NK-92 treated with Interleukin-12 subunit alpha and Interleukin-12 subunit beta, amount 100 ng/mL, for 24 hours (cell line): Measurements from ENCODE around the gene RBFOX2.

Source experiments
- DNase-seq: peaks from one replicate; lab custom pipeline; 2025; lab: John Stamatoyannopoulos, UW

The RBFOX2 gene

DNA sequence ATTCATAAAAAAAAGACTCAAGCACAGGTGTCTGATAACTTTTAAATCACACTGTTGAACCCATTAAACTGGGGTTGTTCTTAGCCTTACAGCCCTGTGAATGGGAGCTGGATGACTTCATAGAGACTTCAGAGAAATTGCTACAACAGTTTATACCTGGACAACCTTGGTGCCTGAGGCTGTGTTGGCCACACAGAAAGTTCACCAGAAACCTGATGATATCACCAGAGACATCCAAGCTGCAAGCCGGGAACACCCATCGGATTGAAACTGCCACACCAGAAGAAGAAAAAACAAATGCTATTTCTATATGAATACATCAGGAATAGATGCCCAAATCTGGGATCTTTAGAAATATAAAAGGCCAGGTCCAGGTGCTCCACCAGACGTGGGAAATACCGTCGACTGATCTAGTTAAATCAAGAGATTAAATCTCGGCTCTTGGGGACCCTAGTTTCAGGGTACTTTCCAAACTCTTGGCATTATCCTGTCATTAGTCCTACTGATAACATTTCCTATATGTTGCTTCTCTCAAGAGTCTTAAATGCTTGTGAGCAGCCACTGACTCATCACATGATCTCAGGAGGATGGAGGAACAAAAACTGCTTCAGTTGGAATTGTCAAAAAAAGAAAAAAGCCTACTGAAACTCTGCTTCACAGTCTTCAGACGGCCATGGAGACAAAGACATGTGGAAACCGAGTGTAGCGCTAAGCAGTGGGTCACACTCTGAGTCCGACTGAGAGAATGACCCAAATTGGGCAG, 339.5 kb downstream of the RBFOX2 start:
- no peak for DNase-seq
